GM18505 (cell line): ENCODE results near the gene SCNM1.

Experiments
- ATAC-seq: cut with Tn5 transposase; IDR thresholded peaks from one replicate; pipeline ENCODE4 v1.9.1; 2021; ENCODE audit not compliant: unreplicated experiment
- POLR2A ChIP-seq: IDR thresholded peaks from 4 replicates; pipeline ENCODE4 v1.6.1; 2011; ENCODE audit warnings: borderline replicate concordance; ENCODE audit not compliant: insufficient read depth, insufficient read length; ENCODE audit errors: extremely low read depth

SCNM1 gene

GRCh38 chr1:151142411-151143056 lies 23.4 kb upstream of the SCNM1 start:
- ATAC-seq: no peak
- no peak for TF ChIP-seq POLR2A

GRCh38 chr1:151143057-151143435 lies 22.9 kb upstream of the SCNM1 start:
- no peak for TF ChIP-seq POLR2A
- ATAC-seq: no peak

GRCh38 chr1:151143986-151144385 lies 22.0 kb upstream of the SCNM1 start:
- TF ChIP-seq POLR2A: no peak
- ATAC-seq: no peak

- no peak for TF ChIP-seq POLR2A
- no peak for ATAC-seq
Measured at GRCh38 chr1:151144474-151145303, 21.3 kb upstream of the SCNM1 start.

- no peak for ATAC-seq
- TF ChIP-seq POLR2A: no peak
Measured at GRCh38 chr1:151145304-151146071, 20.5 kb upstream of the SCNM1 start.

GRCh38 chr1:151146072-151146411 lies 19.9 kb upstream of the SCNM1 start:
- no peak for TF ChIP-seq POLR2A
- peak; percentile 6 for ATAC-seq

GRCh38 chr1:151146412-151147131 lies 19.4 kb upstream of the SCNM1 start, which contains the start of gene SEMA6C:
Gene SEMA6C, minus strand, starts transcription at chr1:151146631. Its CDS starts 4,010 bp downstream, at chr1:151142621.
- peak; percentile 92 for ATAC-seq
- peak; percentile 35 for TF ChIP-seq POLR2A

- no peak for ATAC-seq
- no peak for TF ChIP-seq POLR2A
Measured at GRCh38 chr1:151147132-151147503, 18.8 kb upstream of the SCNM1 start.

- no peak for ATAC-seq
- no peak for TF ChIP-seq POLR2A
Measured at GRCh38 chr1:151147665-151148064, 18.3 kb upstream of the SCNM1 start.

- ATAC-seq: peak; percentile 53
- peak; percentile 45 for TF ChIP-seq POLR2A
Measured at GRCh38 chr1:151156515-151156819, 9.5 kb upstream of the SCNM1 start, which contains the start of gene TNFAIP8L2. Gene TNFAIP8L2, plus strand, starts transcription at chr1:151156649. Its CDS starts 2,049 bp downstream, at chr1:151158698.

- ATAC-seq: no peak
- no peak for TF ChIP-seq POLR2A
Measured at GRCh38 chr1:151157067-151157531, 8.8 kb upstream of the SCNM1 start.

- no peak for ATAC-seq
- TF ChIP-seq POLR2A: no peak
Measured at GRCh38 chr1:151158326-151158725, 7.6 kb upstream of the SCNM1 start.

- no peak for ATAC-seq
- no peak for TF ChIP-seq POLR2A
Measured at GRCh38 chr1:151158751-151159251, 7.1 kb upstream of the SCNM1 start.

GRCh38 chr1:151159373-151159772 lies 6.6 kb upstream of the SCNM1 start:
- no peak for TF ChIP-seq POLR2A
- no peak for ATAC-seq
